Measurements from ENCODE around the gene CETN1.

The CETN1 gene

DNA sequence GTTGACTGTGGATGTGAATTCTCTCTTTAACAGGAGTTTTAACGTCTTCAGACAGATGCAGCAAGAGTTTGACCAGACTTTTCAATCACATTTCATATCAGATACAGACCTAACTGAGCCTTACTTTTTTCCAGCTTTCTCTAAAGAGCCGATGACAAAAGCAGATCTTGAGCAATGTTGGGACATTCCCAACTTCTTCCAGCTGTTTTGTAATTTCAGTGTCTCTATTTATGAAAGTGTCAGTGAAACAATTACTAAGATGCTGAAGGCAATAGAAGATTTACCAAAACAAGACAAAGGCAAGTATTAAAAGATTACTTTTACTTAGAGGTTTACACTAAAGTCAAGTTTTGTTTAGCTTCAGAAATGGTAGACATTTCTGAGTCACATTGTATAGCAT, 47.1 kb downstream of the CETN1 start:
- no peak for DNase-seq

GRCh38 chr18:629269-630150, 49.3 kb downstream of the CETN1 start:
- DNase-seq, result no peak

DNA sequence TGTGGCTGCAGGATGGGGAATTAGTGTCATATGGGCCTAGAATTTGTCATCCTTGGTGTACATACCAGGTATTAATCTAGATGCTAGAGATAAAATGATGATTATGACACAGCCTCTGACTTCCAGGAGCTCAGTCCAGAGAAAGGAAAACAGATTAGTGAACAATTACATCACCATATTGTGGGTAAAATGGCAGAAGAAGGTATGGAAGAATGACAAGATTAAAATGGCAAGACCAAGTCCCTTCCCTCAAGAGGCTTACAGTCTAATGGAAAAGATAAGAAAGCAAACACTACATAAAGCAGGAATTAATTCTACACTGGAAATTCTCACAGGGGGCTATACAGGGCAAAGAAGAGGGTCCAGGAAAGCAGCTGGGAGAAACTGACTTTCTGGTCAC, 51.4 kb downstream of the CETN1 start:
- DNase-seq, result no peak
